NB4 (cell line): ENCODE data around the gene HPS1.

Source experiments
- DNase-seq: peaks from one replicate; pipeline ENCODE4 v3.0.0; 2010; ENCODE audit warnings: low read depth
- H3K4me3 ChIP-seq: one replicate; pipeline ENCODE4 v1.5.1; 2011; ENCODE audit warnings: mild to moderate bottlenecking, low read depth, low read length, moderate library complexity
- CTCF ChIP-seq: IDR thresholded peaks from one replicate; pipeline ENCODE4 v1.5.1; 2012; ENCODE audit warnings: low read depth, low read length
- MAX ChIP-seq: IDR thresholded peaks from 2 replicates; pipeline ENCODE4 v1.6.1; 2011; ENCODE audit warnings: low read depth, low read length
- MYC ChIP-seq: IDR thresholded peaks from 2 replicates; pipeline ENCODE4 v1.6.1; 2011; ENCODE audit warnings: low read depth, low read length
- POLR2A ChIP-seq: IDR thresholded peaks from 2 replicates; pipeline ENCODE4 v1.6.1; 2011; ENCODE audit warnings: mild to moderate bottlenecking; ENCODE audit not compliant: insufficient read length; ENCODE audit errors: extremely low read depth

HPS1 gene

GRCh38 chr10:98382691-98383101 lies 64.0 kb downstream of the HPS1 start:
- H3K4me3 ChIP-seq = no peak overlapping the region
- TF ChIP-seq CTCF (no peak), MYC (no peak), POLR2A (no peak), MAX (no peak)
- DNase-seq = no peak

DNA sequence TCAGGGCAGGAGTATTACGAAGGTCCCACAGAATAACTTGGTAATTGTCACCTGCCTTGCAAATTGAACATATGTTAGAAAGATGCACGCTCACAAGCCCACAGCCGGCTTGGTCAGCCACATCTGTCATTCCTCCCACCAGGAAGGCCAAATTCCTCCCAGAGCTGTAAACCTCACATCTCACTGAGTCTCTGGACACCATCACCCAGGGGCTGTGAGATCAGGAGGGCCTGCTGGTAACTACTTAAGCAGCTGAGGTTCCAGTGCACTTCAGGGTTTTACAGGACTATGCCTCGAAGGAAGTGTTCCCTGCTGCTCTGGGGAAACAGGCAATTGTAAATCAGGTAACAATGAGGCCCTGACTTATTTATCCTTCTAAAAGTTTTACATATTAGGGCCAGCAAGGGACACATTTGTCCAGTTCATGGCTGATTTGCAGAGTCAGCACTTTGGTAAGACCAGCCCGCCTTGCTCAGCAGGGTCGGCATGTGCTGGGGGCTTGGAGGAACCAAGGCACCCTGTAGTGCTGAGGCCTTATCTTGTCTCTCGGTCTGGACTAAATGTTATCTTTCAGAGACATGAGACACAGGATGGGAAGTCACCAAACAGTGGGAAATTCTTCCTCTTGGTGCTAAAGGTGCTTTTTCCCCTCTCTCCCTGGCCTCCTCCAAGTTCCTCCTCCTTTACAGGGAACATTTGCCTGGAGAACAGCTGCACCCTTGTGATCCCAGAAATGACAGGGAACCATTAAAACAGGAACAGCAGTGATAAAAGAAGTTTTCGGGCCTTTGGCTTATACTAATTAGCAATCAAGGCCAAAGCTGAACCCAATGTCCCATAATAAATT lies 66.0 kb downstream of the HPS1 start:
- no peak overlapping the region for H3K4me3 ChIP-seq
- TF ChIP-seq MYC (no peak), POLR2A (no peak)
- no peak for DNase-seq

DNA sequence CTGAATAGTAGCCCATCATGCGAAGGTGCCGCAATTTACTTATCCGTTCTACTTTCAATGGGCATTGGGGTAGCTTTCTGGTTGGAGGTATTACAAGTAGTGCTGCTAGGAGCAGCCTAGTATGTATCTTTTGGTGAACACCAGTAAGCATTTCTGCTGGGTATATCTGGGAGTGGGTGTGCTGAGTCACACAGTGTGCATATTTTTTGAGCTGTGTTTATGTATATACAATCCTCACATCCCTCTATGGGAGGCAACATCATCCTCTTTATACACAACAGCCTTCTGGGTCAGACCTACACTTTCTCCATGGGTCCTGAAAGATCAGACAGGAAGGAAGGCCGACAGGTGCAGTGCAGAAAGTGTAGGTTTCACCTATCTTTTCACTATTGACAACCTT lies 68.0 kb downstream of the HPS1 start:
- TF ChIP-seq MAX (no peak), POLR2A (no peak), CTCF (no peak), MYC (no peak)
- no peak for DNase-seq

GRCh38 chr10:98377536-98377935 lies 69.2 kb downstream of the HPS1 start:
- no peak for DNase-seq
- H3K4me3 ChIP-seq = no peak overlapping the region
- TF ChIP-seq CTCF = no peak
- TF ChIP-seq MAX = no peak
- TF ChIP-seq POLR2A = no peak
- TF ChIP-seq MYC = no peak

More for the DNA sequence above, 68.0 kb downstream of the HPS1 start:
- no peak overlapping the region for H3K4me3 ChIP-seq

DNA sequence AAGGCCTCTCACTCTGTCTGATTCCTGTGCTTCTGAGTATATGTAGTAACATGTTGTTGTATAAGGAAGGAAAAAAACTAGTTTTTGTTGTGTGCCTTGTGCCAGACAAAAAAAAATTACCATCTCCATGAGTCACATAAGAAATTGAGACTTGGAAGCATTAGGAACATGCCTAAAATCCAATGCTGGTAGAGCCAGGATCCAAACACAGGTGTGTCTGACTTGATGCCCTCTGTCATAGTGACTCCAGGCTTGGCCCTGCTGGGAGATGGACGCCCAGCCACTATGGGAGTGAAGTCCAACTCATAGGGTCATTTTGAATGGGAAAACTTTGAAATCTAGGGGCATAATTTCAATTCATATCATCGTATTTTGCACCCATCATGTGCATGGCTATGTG lies 69.7 kb downstream of the HPS1 start:
- DNase-seq = no peak
- H3K4me3 ChIP-seq = no peak overlapping the region
- TF ChIP-seq CTCF (no peak), POLR2A (no peak), MYC (no peak), MAX (no peak)

GRCh38 chr10:98376485-98376884 lies 70.2 kb downstream of the HPS1 start:
- TF ChIP-seq POLR2A (no peak), MAX (no peak), MYC (no peak), CTCF (no peak)
- no peak for DNase-seq
- H3K4me3 ChIP-seq = no peak overlapping the region
